Skeletal muscle tissue (tissue), 4 donors: ENCODE data around the gene GFPT2. TPM values are rescaled to one million over a fixed set of nuclear protein-coding genes. Genes with fewer than 3 reads are reported as not detected.
A peak's percentile ranks its signal among the peaks of the same experiment; 100 is the strongest.

ENCODE experiments used
- H3K27ac ChIP-seq: one replicate; pipeline ENCODE4 v1.7.0; 2013; ENCODE audit warnings: mild to moderate bottlenecking, low read depth, low read length, inconsistent platforms
- H3K27me3 ChIP-seq, 3 donors: one replicate each; pipeline ENCODE4 v1.7.0; 2013; ENCODE audit warnings: low read length in 3 of 3; ENCODE audit not compliant: control insufficient read depth in 3 of 3, insufficient read depth in 3 of 3
- H3K36me3 ChIP-seq, 3 donors: one replicate each; pipeline ENCODE4 v1.7.0; 2013; ENCODE audit warnings: low read length in 3 of 3; ENCODE audit not compliant: control insufficient read depth in 3 of 3, insufficient read depth in 3 of 3
- H3K4me1 ChIP-seq, 3 donors: one replicate each; pipeline ENCODE4 v1.7.0; 2013; ENCODE audit warnings: low read length in 3 of 3, mild to moderate bottlenecking in 3 of 3; ENCODE audit not compliant: control insufficient read depth in 3 of 3, insufficient read depth in 3 of 3
- H3K4me3 ChIP-seq, 3 donors: one replicate each; pipeline ENCODE4 v1.7.0; 2013; ENCODE audit warnings: low read length in 3 of 3
- H3K9ac ChIP-seq, 3 donors: one replicate each; pipeline ENCODE4 v1.7.0; 2013; ENCODE audit warnings: low read length in 3 of 3, mild to moderate bottlenecking in 3 of 3, moderate library complexity in 2 of 3, low read depth in 1 of 3
- H3K9me3 ChIP-seq, 3 donors: one replicate each; pipeline ENCODE4 v1.7.0; 2013; ENCODE audit warnings: low read length in 3 of 3; ENCODE audit not compliant: control insufficient read depth in 3 of 3
- total RNA-seq: library from RNA; depleted of rRNA; stranded (reverse); fragments of >200 nt; gene quantifications from one replicate; pipeline ENCODE4 v1.2.3, GENCODE V29; 2014
- donor health status: Osteomylitis.

Gene GFPT2
- total RNA-seq, 1 donor from 2014 or later: 9.9 TPM

GRCh38 chr5:180367991-180368390, 14.9 kb upstream of the GFPT2 start:
- Histone ChIP-seq H3K27ac (no peak overlapping the region), H3K9ac (no peak overlapping the region), H3K27me3 (peaks cover 0 to 9% (median 0%) of the 10 kb centered on the region in 3 donors), H3K36me3 (no peaks in the 10 kb centered on the region), H3K4me3 (no peak overlapping the region), H3K9me3 (no peaks in the 10 kb centered on the region), H3K4me1 (peaks cover 0 to 3% (median 0%) of the 10 kb centered on the region in 3 donors)

GRCh38 chr5:180367300-180367699, 14.2 kb upstream of the GFPT2 start:
- Histone ChIP-seq H3K27me3 (peaks cover 0 to 9% (median 0%) of the 10 kb centered on the region in 3 donors), H3K27ac (no peak overlapping the region), H3K4me3 (no peak overlapping the region), H3K9ac (no peak overlapping the region), H3K9me3 (no peaks in the 10 kb centered on the region), H3K36me3 (no peaks in the 10 kb centered on the region), H3K4me1 (peaks cover 0 to 3% (median 0%) of the 10 kb centered on the region in 3 donors)

GRCh38 chr5:180366326-180366725, 13.2 kb upstream of the GFPT2 start:
- Histone ChIP-seq H3K4me3 (no peak overlapping the region), H3K4me1 (peaks cover 0 to 3% (median 0%) of the 10 kb centered on the region in 3 donors), H3K9me3 (no peaks in the 10 kb centered on the region), H3K36me3 (no peaks in the 10 kb centered on the region), H3K9ac (no peak overlapping the region), H3K27me3 (peaks cover 0 to 11% (median 0%) of the 10 kb centered on the region in 3 donors), H3K27ac (no peak overlapping the region)

GRCh38 chr5:180365829-180366228, 12.7 kb upstream of the GFPT2 start:
- H3K9ac ChIP-seq: no peak overlapping the region

GRCh38 chr5:180364306-180364856, 11.2 kb upstream of the GFPT2 start:
- Histone ChIP-seq H3K9me3 (no peaks in the 10 kb centered on the region), H3K27ac (no peak overlapping the region), H3K4me3 (no peak overlapping the region), H3K9ac (no peak overlapping the region), H3K4me1 (peaks cover 0 to 2% (median 0%) of the 10 kb centered on the region in 3 donors), H3K27me3 (peaks cover 0 to 4% (median 0%) of the 10 kb centered on the region in 3 donors), H3K36me3 (no peaks in the 10 kb centered on the region)

More at GRCh38 chr5:180365829-180366228, 12.7 kb upstream of the GFPT2 start:
- H3K27me3 ChIP-seq: peaks cover 0 to 8% (median 0%) of the 10 kb centered on the region in 3 donors
- H3K9me3 ChIP-seq: no peaks in the 10 kb centered on the region
- no peaks in the 10 kb centered on the region for H3K36me3 ChIP-seq
- H3K27ac ChIP-seq: no peak overlapping the region
- no peak overlapping the region for H3K4me3 ChIP-seq
- peaks cover 0 to 3% (median 0%) of the 10 kb centered on the region in 3 donors for H3K4me1 ChIP-seq

GRCh38 chr5:180360078-180360957, 7.2 kb upstream of the GFPT2 start:
- Histone ChIP-seq H3K27me3 (peaks cover 0 to 12% (median 12%) of the 10 kb centered on the region in 3 donors), H3K9ac (no peak overlapping the region), H3K4me1 (no peaks in the 10 kb centered on the region), H3K9me3 (no peaks in the 10 kb centered on the region), H3K4me3 (no peak overlapping the region), H3K27ac (no peak overlapping the region), H3K36me3 (no peaks in the 10 kb centered on the region)

GRCh38 chr5:180358694-180359093, 5.6 kb upstream of the GFPT2 start:
- Histone ChIP-seq H3K9ac (no peak overlapping the region), H3K4me1 (peaks cover 0 to 1% (median 0%) of the 10 kb centered on the region in 3 donors), H3K9me3 (no peaks in the 10 kb centered on the region)

GRCh38 chr5:180358179-180358578, 5.0 kb upstream of the GFPT2 start:
- H3K36me3 ChIP-seq: no peaks in the 10 kb centered on the region
- H3K9me3 ChIP-seq: no peaks in the 10 kb centered on the region
- H3K27me3 ChIP-seq: peaks cover 15 to 30% (median 26%) of the 10 kb centered on the region in 3 donors
- H3K9ac ChIP-seq: no peak overlapping the region
- H3K4me3 ChIP-seq: no peak overlapping the region
- no peak overlapping the region for H3K27ac ChIP-seq
- peaks cover 0 to 4% (median 3%) of the 10 kb centered on the region in 3 donors for H3K4me1 ChIP-seq

More at GRCh38 chr5:180358694-180359093, 5.6 kb upstream of the GFPT2 start:
- peaks cover 11 to 26% (median 23%) of the 10 kb centered on the region in 3 donors for H3K27me3 ChIP-seq
- no peaks in the 10 kb centered on the region for H3K36me3 ChIP-seq
- no peak overlapping the region for H3K27ac ChIP-seq
- H3K4me3 ChIP-seq: no peak overlapping the region

GRCh38 chr5:180354966-180355365, 1.8 kb upstream of the GFPT2 start:
- Histone ChIP-seq H3K36me3 (no peaks in the 10 kb centered on the region), H3K4me1 (peaks cover 6 to 14% (median 11%) of the 10 kb centered on the region in 3 donors), H3K4me3 (no peak overlapping the region), H3K9me3 (no peaks in the 10 kb centered on the region), H3K27me3 (peaks cover 19 to 44% (median 39%) of the 10 kb centered on the region in 3 donors), H3K9ac (no peak overlapping the region), H3K27ac (no peak overlapping the region)

- Histone ChIP-seq H3K36me3 (no peaks in the 10 kb centered on the region), H3K4me3 (peak overlapping the region; percentile 67 to 72 (median 70)), H3K27ac (no peak overlapping the region), H3K9ac (peak overlapping the region in 1 of 3 donors; percentile 66), H3K27me3 (peaks cover 19 to 44% (median 40%) of the 10 kb centered on the region in 3 donors), H3K9me3 (no peaks in the 10 kb centered on the region), H3K4me1 (peaks cover 6 to 14% (median 11%) of the 10 kb centered on the region in 3 donors)
Observed at GRCh38 chr5:180353980-180354452, 880 bp upstream of the GFPT2 start.
